IPS DF 4.7 (cell line): Measurements from ENCODE around the gene SYCP2.

Experiments
- DNase-seq: peaks from one replicate; pipeline ENCODE4 v3.0.0-alpha.2; 2013; ENCODE audit warnings: low spot score; ENCODE audit errors: extremely low read depth

The SYCP2 gene

GRCh38 chr20:59942245-59942644 lies 8.8 kb upstream of the SYCP2 start:
- DNase-seq: no peak

- no peak for DNase-seq
Measured at GRCh38 chr20:59940956-59941294, 7.5 kb upstream of the SYCP2 start.

- DNase-seq: no peak
Measured at GRCh38 chr20:59940129-59940955, 6.9 kb upstream of the SYCP2 start, which contains the start of the genes FAM217B and PPP1R3D. FAM217B (plus strand) TSS chr20:59940389; CDS start chr20:59943944, 3,555 bp downstream. PPP1R3D (minus strand) TSS chr20:59940305; CDS start chr20:59939931, 374 bp downstream.

DNA sequence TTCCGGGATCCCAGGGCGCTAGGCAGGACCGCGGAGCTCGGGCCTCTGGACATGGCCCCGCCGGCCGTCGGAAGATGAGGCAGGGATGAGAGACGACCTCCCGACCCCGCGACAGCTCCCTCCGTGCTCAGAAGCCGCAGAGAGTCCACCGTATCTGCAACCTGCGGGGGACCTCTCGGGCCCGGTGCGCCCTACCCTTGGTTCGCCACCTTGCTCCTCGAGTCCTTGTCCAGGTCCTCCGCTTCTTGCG lies 6.4 kb upstream of the SYCP2 start:
- DNase-seq: no peak

DNA sequence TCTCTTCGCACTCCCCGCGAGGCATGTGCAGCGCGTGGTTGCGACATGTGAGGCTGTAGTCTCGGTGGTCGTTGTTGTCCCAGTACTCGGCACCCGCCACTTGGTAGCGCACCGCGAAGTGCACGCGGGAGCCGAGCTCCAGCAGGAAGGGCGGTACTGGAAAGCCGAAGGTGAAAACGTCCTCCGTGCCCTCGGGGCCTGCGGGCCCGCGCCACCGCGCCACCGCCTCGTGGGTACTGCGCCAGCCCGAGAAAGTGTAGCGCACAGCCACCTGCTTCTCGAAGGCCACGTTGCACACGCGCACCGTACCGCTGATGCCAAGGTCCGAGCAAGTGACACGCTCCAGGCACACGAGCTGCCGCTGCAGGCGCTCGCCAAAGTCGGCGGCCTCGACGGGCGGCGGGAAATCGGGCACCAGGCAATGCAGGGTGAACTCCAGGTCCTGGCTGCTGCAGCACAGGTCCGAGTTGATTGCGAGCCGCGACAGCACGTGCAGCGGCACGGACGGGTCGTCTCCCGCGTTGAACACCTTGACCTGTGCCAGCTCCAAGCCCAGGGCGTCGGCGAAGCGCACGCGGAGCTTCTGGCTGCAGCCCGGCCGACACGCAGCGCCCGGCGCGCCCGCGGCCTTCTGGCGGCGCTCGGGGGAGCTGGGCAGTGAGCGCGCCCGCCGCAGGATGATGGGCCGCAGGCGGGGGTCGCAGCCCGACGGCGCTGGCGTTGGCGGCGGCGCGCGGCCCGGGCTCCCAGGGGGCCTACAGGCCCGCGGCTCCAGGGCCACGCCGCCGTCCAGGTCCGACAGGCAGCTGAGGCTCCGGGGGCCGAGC lies 5.8 kb upstream of the SYCP2 start:
- no peak for DNase-seq

DNA sequence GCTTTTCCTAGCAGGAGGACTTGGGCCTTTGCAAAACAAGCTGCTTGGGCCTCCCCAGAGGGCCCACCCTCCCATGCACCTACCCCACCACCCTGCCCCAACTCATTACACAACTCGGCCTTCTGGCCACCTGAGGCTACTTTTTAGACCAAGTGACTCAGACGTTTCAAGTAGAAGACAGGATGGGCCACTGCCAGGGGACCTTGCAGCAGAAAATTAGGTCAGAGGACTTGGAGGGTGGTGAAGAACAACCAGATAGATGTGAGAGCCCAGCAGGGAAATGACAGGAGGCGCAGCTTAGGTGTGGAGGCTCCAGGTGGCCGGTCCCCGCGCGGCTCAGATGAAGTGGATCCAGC lies 5.2 kb upstream of the SYCP2 start:
- no peak for DNase-seq

GRCh38 chr20:59938221-59938620 lies 4.8 kb upstream of the SYCP2 start:
- DNase-seq: no peak

GRCh38 chr20:59937150-59937549 lies 3.7 kb upstream of the SYCP2 start:
- no peak for DNase-seq

GRCh38 chr20:59936409-59936808 lies 3.0 kb upstream of the SYCP2 start:
- no peak for DNase-seq

DNA sequence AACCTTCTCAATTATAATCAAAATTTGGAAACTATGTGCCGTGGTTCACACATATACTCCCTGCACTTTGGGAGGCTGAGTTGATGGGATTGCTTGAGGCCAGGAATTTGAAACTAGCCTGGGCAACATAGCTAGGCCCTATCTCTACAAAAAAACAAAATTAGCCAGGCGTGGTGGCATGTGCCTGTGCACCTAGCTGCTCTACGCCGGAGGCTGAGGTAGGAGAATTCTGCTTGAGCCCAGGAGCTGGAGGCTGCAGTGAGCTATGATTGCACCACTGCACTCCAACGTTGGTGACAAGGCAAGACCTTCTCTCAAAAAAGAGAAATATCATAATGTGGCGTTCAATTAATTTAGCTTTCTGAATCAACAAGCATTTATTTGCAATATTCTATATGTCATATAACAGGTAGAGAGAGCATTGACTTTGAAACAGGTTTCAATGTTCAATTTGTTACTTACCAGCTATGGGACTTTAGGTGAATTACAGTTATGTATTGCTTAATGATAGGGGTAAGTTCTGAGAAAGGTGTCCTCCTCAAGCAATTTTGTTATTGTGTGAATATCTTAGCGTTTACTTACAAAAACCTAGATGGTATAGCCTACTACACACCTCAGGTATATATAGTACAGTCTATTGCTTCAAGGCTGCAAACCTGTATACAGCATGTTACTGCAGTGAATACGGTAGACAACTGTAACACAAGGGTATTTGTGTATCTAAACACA lies 2.2 kb upstream of the SYCP2 start:
- no peak for DNase-seq

DNA sequence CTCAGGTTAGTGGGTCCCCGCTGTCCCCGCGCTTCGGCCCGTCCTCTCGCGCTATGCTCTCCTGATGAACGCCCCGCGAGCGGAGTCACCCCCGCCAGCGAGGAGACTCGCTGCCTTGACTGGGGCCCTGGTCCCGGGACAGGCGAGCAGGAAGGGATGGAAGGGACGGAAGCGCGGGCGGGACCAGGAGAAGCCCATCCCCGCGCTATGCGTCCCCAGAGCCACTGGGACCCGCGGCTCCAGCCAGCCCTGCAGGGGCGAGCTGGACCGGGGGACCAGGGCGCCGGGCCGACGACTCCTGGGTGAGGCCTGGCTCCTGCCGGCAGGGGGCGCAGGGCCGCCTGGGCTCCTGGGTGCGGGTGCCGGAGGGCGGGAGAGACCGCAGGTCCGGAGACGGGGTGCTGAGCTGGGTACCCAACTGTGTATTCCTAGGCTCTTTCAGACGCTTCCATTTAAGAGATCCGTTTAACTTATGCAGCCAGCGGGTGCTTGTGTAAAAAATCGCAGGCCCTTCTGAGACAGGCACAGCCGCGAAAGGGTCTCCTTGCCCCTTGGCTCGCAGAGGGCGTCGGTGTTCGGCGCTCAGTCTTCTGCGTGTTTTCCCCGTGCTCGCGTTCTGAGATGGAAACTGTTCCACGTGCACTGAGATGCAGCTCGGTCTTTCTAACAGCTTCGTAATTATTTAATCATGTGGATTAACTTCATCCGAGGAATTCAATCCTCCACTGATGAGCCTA lies 580 bp upstream of the SYCP2 start:
- no peak for DNase-seq

DNA sequence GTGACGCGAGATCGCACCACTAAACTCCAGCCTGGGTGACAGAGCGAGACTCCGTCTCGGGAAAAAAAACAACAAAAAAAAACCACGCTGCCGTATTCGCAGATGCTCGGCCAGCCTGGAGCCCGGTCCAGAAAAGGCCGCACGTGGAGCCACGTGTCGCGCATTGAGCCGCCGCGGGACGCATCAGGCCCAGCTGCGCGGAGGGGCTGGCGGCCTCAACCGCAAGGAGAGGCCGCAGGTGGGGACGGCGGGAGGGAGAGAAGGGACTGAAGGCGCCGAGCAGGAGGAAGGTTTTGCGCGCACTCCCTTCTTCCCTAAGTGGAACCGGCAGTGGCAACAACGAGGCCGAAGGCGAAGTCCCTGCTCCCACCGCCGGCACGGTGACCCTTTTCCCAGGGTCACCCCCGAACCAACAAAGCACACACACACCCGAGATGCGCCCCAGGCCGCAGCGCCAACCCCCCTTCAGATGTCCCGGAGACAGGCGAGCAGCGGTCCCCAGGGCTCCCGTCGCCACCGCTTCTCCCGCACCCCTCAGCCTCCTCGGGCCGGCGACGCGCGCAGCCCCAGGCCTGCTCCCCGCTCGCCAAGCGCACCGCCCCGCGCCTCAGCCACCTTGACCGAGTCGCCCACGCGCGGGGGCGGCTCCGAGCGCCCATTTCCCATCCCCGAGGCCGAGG lies 681 bp downstream of the SYCP2 start:
- DNase-seq: no peak

- no peak for DNase-seq
Measured at GRCh38 chr20:59931511-59932312, 1.7 kb downstream of the SYCP2 start.

DNA sequence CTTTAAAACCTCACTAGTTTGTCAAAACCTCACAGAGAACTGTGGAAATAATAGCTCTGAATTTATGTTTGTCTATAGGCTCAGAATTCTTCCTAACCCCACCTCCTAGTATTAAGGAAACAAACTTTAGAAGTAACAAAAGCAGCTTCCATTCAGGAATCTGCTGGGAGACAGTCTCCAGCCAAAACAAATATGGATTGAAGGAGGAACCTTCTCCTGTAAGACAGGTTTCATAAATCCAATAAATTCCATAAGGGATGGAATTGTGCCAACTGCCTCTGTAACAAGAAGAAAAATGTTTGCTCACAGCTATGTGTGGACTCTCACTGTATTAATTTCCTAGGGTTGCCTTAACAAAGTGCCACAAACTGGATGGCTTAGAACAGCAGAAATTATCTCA lies 7.5 kb downstream of the SYCP2 start:
- no peak for DNase-seq

DNA sequence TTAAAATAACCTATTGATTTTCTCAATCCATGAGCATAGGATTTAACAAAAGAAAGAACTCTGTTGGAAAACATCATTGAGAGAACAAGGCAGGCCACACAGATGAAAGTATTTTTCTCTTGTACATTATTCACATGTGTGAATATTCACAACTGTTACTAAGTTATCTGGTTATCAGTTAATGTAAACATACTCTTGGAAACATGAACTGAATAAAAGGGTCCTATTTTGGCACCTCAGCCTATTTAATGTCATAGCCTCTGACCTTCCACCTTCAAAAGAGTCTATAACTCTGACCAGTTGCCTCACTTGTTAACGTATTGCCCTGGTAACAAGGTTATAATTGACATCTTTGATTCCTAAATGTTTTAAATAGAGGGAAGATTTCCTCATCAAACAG lies 8.1 kb downstream of the SYCP2 start:
- no peak for DNase-seq

DNA sequence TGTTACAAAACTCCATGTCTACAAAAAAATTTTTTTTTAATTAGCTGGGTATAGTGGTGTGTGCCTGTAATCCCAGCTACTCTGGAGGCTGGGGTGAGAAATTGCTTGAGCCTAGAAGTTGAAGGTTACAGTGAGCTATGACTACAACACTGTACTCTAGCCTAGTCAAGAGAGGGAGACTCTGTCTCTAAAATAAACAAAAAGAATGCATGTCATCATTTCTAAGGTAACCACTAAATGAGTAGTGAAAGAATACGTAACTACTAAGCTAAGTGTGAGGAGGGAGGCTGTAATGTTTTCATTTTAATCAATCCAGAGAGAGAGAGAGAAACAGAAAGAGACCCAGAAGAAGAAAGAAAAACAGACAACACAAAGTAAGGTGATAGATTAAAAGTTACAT lies 9.9 kb downstream of the SYCP2 start:
- no peak for DNase-seq

- no peak for DNase-seq
Measured at GRCh38 chr20:59920944-59921343, 12.5 kb downstream of the SYCP2 start.

GRCh38 chr20:59912609-59913008 lies 20.8 kb downstream of the SYCP2 start:
- DNase-seq: no peak

DNA sequence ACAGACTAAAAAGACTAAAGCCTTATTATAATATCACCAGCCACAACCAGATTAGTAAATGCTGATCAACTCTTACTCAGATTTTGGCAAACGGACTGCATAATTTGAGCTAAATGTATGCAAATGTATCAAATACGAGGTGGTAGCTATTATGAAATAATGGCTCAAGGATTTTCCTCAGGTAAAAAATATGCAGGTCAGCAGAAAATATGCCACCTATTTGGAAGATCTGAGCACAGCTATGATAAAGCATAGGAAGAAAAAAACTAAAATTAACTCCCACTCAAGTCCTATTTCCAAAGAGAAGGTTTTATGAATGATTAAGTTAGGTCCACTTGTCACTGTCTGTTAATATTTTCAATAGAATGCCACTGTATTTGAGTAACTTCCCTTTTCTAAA lies 22.4 kb downstream of the SYCP2 start:
- no peak for DNase-seq

DNA sequence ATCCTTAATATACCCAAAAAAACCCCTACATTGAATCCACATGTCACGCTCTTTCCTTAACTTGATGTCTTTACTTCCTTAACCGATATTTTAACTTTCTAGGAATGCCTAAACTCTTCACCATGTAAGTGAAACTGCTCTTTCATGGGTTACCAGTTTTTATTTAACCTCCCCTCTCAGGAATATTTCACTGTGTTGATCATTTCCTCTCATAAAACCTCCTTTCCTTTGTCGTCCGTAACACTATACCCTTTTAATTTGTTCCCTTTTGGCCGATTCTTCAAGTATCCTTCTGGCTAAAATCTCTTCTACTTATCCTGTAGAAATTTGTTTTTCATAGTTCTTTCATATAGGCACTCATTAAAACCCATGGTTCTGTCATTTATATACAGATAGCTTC lies 24.6 kb downstream of the SYCP2 start:
- DNase-seq: no peak
